Spleen (tissue), 7 donors: Measurements from ENCODE around the gene MEIOSIN.

ENCODE experiments used
- POLR2A ChIP-seq, 3 donors: fragments of 450-650 bp; IDR thresholded peaks; one replicate each; pipeline ENCODE4 v1.5.1; 2017; ENCODE audit warnings: antibody characterized with exemption in 3 of 3, mild to moderate bottlenecking in 1 of 3
- TF ChIP-seq, protein P1 (sequence below), 11 experiments: fragments of 200-600 bp in 7 of 11; fragments of 450-650 bp in 4 of 11; sonication (generic) in 4 of 11; IDR thresholded peaks in 8 of 11; conservative IDR thresholded peaks in 3 of 11; 1 replicate in 7 of 11; 2 replicates in 4 of 11; pipeline versions ENCODE4 v1.4.0 to v1.8.0; 2016 to 2021; ENCODE audit warnings: antibody characterized with exemption in 11 of 11, inconsistent platforms in 4 of 11, mild to moderate bottlenecking in 1 of 11
- donor health status: DM: no; HTN: no; CAD: no; lungs with moderate emphysema.
- donor health status: DM: no; HTN: no; CAD: no.
- donor health status: DM: no; HTN: no; CAD: no.

DNA sequence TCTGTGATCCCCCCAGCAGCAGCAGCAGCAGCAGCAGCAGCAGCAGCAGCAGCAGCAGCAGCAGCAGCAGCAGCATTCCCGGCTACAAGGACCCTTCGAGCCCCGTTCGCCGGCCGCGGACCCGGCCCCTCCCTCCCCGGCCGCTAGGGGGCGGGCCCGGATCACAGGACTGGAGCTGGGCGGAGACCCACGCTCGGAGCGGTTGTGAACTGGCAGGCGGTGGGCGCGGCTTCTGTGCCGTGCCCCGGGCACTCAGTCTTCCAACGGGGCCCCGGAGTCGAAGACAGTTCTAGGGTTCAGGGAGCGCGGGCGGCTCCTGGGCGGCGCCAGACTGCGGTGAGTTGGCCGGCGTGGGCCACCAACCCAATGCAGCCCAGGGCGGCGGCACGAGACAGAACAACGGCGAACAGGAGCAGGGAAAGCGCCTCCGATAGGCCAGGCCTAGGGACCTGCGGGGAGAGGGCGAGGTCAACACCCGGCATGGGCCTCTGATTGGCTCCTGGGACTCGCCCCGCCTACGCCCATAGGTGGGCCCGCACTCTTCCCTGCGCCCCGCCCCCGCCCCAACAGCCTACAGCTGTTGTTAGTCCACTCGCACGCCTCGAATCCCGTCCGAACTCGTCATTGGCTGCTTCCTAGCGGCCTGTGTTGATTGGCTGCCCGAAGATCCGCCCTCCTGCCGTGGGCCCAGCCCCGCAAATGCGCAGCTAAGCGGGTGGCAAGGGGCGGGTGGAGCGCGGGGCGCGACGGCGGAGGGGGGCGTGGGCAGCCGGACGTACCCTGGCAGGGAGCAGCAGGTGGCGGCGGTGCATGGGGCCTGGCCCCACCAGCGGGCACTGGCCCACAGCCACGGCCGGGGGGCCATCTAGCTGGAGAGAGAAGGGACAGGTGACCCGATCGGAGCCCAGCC is 37.2 kb downstream of the MEIOSIN start:
- TF ChIP-seq POLR2A (IDR thresholded peaks at IDR 0.05) = peak in 1 of 3 donors; percentile 11
- TF ChIP-seq, protein P1, sequence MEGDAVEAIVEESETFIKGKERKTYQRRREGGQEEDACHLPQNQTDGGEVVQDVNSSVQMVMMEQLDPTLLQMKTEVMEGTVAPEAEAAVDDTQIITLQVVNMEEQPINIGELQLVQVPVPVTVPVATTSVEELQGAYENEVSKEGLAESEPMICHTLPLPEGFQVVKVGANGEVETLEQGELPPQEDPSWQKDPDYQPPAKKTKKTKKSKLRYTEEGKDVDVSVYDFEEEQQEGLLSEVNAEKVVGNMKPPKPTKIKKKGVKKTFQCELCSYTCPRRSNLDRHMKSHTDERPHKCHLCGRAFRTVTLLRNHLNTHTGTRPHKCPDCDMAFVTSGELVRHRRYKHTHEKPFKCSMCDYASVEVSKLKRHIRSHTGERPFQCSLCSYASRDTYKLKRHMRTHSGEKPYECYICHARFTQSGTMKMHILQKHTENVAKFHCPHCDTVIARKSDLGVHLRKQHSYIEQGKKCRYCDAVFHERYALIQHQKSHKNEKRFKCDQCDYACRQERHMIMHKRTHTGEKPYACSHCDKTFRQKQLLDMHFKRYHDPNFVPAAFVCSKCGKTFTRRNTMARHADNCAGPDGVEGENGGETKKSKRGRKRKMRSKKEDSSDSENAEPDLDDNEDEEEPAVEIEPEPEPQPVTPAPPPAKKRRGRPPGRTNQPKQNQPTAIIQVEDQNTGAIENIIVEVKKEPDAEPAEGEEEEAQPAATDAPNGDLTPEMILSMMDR (IDR thresholded peaks at IDR 0.05 in 8 of 11, conservative IDR thresholded peaks at IDR 0.05 in 3 of 11) = peak; percentile 90 to 99 (median 97)
